ENCODE measurements around the gene GPS1. TPM values are rescaled to one million over a fixed set of nuclear protein-coding genes. Genes with fewer than 3 reads are reported as not detected.

The GPS1 gene
- total RNA-seq, 1 donor = 93.7 TPM

DNA sequence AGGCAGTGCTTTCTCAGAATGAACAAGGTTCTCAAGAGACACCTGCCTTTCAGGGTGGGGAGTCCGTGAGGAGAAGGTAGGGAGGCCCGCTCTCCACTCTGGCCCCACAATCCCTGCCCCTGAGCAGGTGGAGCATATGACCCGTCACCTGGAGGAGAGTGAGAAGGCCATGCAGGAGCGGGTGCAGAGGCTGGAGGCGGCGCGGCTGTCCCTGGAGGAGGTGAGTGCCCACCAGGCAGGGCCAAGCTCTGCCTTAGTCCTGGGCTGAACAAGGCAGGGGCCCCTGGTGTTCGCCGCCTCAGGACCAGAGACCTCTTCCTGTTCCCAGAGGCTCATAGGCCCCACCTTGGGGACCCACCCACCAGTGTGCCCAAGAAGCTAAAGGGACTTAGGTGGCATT, 22.7 kb upstream of the GPS1 start:
- no peaks in the 10 kb centered on the region for H3K79me2 ChIP-seq (ENCODE audit: insufficient read depth, low read length)
- TF ChIP-seq, protein P1, sequence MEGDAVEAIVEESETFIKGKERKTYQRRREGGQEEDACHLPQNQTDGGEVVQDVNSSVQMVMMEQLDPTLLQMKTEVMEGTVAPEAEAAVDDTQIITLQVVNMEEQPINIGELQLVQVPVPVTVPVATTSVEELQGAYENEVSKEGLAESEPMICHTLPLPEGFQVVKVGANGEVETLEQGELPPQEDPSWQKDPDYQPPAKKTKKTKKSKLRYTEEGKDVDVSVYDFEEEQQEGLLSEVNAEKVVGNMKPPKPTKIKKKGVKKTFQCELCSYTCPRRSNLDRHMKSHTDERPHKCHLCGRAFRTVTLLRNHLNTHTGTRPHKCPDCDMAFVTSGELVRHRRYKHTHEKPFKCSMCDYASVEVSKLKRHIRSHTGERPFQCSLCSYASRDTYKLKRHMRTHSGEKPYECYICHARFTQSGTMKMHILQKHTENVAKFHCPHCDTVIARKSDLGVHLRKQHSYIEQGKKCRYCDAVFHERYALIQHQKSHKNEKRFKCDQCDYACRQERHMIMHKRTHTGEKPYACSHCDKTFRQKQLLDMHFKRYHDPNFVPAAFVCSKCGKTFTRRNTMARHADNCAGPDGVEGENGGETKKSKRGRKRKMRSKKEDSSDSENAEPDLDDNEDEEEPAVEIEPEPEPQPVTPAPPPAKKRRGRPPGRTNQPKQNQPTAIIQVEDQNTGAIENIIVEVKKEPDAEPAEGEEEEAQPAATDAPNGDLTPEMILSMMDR (IDR thresholded peaks at IDR 0.05; ENCODE audit: extremely low read depth, low read depth, low read length) = no peak
- H3K4me2 ChIP-seq (ENCODE audit: insufficient read depth, low read length) = no peak overlapping the region
- no peaks in the 10 kb centered on the region for H3K9me3 ChIP-seq (ENCODE audit: low read depth, low read length)
- H3K4me3 ChIP-seq (ENCODE audit: insufficient read depth, low read length) = no peak overlapping the region
- H3K27ac ChIP-seq (ENCODE audit: low read depth, low read length) = no peak overlapping the region
- H3K4me1 ChIP-seq (ENCODE audit: insufficient read depth, low read length) = peaks cover 8% of the 10 kb centered on the region
- H2AFZ ChIP-seq (ENCODE audit: low read length) = no peak overlapping the region
- no peaks in the 10 kb centered on the region for H4K20me1 ChIP-seq (ENCODE audit: insufficient read depth, low read length)
- H3K36me3 ChIP-seq (ENCODE audit: insufficient read depth, low read length) = no peaks in the 10 kb centered on the region
- DNase-seq (ENCODE audit: insufficient read length, low spot score, missing footprints) = no peak
- H3K27me3 ChIP-seq (ENCODE audit: insufficient read depth, low read length) = no peaks in the 10 kb centered on the region

DNA sequence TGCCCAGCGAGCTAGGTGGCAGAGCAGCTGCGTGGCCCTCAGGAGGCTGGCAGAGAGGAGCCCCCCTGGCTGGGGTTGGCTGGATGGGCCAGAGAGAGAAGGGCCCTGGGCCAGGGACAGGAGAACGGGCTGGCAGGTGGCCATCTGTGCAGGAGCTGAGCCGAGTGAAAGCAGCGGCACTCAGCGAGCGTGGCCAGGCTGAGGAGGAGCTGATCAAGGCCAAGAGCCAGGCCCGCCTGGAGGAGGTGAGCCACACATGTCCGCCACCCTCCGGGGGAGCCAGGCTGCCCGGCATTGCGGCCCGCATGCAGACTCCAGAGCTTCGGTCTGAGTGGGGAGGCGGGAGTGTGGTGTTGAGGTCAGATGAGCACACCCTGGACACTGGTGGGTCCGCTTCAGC, 22.3 kb upstream of the GPS1 start:
- Histone ChIP-seq H3K36me3 (ENCODE audit: insufficient read depth, low read length) (no peaks in the 10 kb centered on the region), H3K4me2 (ENCODE audit: insufficient read depth, low read length) (no peak overlapping the region), H3K4me1 (ENCODE audit: insufficient read depth, low read length) (peaks cover 4% of the 10 kb centered on the region), H2AFZ (ENCODE audit: low read length) (no peak overlapping the region), H3K79me2 (ENCODE audit: insufficient read depth, low read length) (no peaks in the 10 kb centered on the region), H3K9me3 (ENCODE audit: low read depth, low read length) (no peaks in the 10 kb centered on the region), H3K27me3 (ENCODE audit: insufficient read depth, low read length) (no peaks in the 10 kb centered on the region), H3K27ac (ENCODE audit: low read depth, low read length) (no peak overlapping the region), H4K20me1 (ENCODE audit: insufficient read depth, low read length) (no peaks in the 10 kb centered on the region), H3K4me3 (ENCODE audit: insufficient read depth, low read length) (no peak overlapping the region)
- TF ChIP-seq, protein P1 (IDR thresholded peaks at IDR 0.05; ENCODE audit: extremely low read depth, low read depth, low read length) = no peak
- DNase-seq (ENCODE audit: insufficient read length, low spot score, missing footprints) = no peak

DNA sequence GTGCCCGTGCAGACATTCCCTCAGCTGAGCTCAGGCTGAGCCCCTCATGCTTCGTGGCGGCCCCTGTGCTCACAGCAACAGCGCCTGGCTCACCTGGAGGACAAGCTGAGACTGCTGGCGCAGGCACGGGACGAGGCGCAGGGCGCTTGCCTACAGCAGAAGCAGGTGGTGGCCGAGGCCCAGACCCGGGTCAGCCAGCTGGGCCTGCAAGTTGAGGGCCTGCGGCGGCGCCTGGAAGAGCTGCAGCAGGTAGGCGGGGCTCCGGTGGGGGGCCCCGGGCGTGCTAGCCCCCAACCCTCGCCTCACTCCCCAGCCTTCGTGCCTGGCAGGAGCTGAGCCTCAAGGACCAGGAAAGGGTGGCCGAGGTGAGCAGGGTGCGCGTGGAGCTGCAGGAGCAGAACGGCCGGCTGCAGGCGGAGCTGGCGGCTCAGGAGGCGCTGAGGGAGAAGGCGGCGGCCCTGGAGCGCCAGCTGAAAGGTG, 21.7 kb upstream of the GPS1 start:
- Histone ChIP-seq H3K27me3 (ENCODE audit: insufficient read depth, low read length) (no peaks in the 10 kb centered on the region), H3K9me3 (ENCODE audit: low read depth, low read length) (no peaks in the 10 kb centered on the region), H3K4me3 (ENCODE audit: insufficient read depth, low read length) (no peak overlapping the region), H4K20me1 (ENCODE audit: insufficient read depth, low read length) (no peaks in the 10 kb centered on the region), H3K4me1 (ENCODE audit: insufficient read depth, low read length) (peaks cover 4% of the 10 kb centered on the region), H3K79me2 (ENCODE audit: insufficient read depth, low read length) (no peaks in the 10 kb centered on the region), H2AFZ (ENCODE audit: low read length) (no peak overlapping the region), H3K27ac (ENCODE audit: low read depth, low read length) (no peak overlapping the region), H3K4me2 (ENCODE audit: insufficient read depth, low read length) (peak overlapping the region; percentile 83), H3K36me3 (ENCODE audit: insufficient read depth, low read length) (no peaks in the 10 kb centered on the region)
- DNase-seq (ENCODE audit: insufficient read length, low spot score, missing footprints) = no peak
- TF ChIP-seq, protein P1 (IDR thresholded peaks at IDR 0.05; ENCODE audit: extremely low read depth, low read depth, low read length) = no peak

DNA sequence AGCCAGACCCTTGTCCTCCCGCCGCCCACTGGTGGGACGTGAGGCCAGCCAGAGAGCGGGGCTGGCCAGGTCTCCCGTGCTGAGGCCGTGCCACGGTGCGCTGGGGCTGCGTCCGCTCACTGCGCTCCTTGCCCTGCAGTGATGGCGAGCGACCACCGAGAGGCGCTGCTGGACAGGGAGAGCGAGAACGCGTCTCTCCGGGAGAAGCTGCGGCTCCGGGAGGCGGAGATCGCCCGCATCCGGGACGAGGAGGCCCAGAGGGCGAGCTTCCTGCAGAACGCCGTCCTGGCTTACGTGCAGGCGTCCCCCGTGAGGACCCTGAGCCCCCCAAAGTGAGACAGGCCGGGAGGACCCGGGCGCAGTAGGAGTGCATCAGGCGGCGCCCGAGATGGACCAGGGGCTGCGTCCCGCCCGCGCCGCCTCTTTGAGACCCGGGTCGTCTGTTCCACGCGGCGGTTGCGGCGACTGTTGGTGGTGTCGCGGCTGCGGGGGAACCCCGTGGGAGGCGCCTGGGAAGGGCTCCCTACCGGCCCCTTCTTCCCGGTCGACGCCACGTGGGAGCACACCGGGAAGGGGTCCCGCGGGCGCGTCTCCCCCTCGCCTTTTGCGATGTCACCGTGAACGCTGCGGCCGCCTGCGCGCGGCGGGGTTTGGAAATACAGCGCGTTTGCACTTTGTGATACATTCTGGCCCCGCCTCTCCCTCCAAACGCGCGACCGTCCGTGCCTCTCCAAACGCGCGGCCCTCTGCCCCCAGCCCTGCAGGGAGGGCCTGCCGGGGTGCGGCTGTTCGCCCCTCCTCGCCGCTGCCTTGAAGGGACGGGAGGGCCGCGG, 21.0 kb upstream of the GPS1 start:
- H3K9me3 ChIP-seq (ENCODE audit: low read depth, low read length) = no peaks in the 10 kb centered on the region
- H3K4me3 ChIP-seq (ENCODE audit: insufficient read depth, low read length) = peak overlapping the region; percentile 72
- TF ChIP-seq, protein P1 (IDR thresholded peaks at IDR 0.05; ENCODE audit: extremely low read depth, low read depth, low read length) = peak; percentile 76
- peak overlapping the region; percentile 72 for H2AFZ ChIP-seq (ENCODE audit: low read length)
- no peaks in the 10 kb centered on the region for H3K27me3 ChIP-seq (ENCODE audit: insufficient read depth, low read length)
- peak overlapping the region; percentile 83 for H3K4me2 ChIP-seq (ENCODE audit: insufficient read depth, low read length)
- no peaks in the 10 kb centered on the region for H3K79me2 ChIP-seq (ENCODE audit: insufficient read depth, low read length)
- no peaks in the 10 kb centered on the region for H3K36me3 ChIP-seq (ENCODE audit: insufficient read depth, low read length)
- H3K4me1 ChIP-seq (ENCODE audit: insufficient read depth, low read length) = peaks cover 7% of the 10 kb centered on the region
- H4K20me1 ChIP-seq (ENCODE audit: insufficient read depth, low read length) = peaks cover 3% of the 10 kb centered on the region
- peak; percentile 100 for DNase-seq (ENCODE audit: insufficient read length, low spot score, missing footprints)
- H3K27ac ChIP-seq (ENCODE audit: low read depth, low read length) = no peak overlapping the region

Data from osteoblast (primary cell).